HTR-8/SVneo (cell line): ENCODE measurements around the gene TMF1.

Source experiments
- DNase-seq: peaks from one replicate; pipeline ENCODE4 v3.0.0; 2011; ENCODE audit warnings: low spot score, mixed read lengths; ENCODE audit not compliant: insufficient read length
- FAIRE-seq: peaks from 2 replicates; lab custom pipeline; 2011; peaks lifted over from hg19 to GRCh38; lab: Jason Lieb, UNC

Gene TMF1, protein sequence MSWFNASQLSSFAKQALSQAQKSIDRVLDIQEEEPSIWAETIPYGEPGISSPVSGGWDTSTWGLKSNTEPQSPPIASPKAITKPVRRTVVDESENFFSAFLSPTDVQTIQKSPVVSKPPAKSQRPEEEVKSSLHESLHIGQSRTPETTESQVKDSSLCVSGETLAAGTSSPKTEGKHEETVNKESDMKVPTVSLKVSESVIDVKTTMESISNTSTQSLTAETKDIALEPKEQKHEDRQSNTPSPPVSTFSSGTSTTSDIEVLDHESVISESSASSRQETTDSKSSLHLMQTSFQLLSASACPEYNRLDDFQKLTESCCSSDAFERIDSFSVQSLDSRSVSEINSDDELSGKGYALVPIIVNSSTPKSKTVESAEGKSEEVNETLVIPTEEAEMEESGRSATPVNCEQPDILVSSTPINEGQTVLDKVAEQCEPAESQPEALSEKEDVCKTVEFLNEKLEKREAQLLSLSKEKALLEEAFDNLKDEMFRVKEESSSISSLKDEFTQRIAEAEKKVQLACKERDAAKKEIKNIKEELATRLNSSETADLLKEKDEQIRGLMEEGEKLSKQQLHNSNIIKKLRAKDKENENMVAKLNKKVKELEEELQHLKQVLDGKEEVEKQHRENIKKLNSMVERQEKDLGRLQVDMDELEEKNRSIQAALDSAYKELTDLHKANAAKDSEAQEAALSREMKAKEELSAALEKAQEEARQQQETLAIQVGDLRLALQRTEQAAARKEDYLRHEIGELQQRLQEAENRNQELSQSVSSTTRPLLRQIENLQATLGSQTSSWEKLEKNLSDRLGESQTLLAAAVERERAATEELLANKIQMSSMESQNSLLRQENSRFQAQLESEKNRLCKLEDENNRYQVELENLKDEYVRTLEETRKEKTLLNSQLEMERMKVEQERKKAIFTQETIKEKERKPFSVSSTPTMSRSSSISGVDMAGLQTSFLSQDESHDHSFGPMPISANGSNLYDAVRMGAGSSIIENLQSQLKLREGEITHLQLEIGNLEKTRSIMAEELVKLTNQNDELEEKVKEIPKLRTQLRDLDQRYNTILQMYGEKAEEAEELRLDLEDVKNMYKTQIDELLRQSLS

GRCh38 chr3:69051756-69052471 lies at the start of gene TMF1:
TMF1 (minus strand) TSS chr3:69052333; CDS start chr3:69052086, 247 bp downstream.
- DNase-seq (peak; percentile 97), FAIRE-seq (peak; percentile 100)

GRCh38 chr3:69099576-69099975 lies 47.4 kb upstream of the TMF1 start:
- FAIRE-seq, result no peak
- DNase-seq, result no peak

- DNase-seq (no peak), FAIRE-seq (no peak)
These were observed 45.4 kb upstream of the TMF1 start for GRCh38 chr3:69097407-69098086.

DNA sequence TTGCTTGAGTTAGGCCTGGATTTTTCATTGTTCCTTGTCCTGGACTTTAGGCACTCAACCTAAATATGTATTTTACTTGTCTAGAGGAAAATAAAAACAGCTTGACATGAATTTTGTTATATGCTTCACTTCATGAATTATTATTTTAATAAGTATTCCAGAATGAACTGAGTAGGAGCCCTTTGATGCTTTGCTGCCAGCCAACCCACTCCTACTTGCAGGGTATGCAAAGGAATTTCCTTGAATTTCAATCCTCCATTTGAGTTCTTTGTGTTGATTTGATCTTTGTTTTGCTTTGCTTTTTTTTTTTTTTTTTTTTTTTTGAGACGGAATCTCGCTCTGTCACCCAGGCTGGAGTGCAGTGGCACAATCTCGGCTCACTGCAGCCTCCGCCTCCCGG lies 44.2 kb upstream of the TMF1 start:
- FAIRE-seq, result no peak
- no peak for DNase-seq

DNA sequence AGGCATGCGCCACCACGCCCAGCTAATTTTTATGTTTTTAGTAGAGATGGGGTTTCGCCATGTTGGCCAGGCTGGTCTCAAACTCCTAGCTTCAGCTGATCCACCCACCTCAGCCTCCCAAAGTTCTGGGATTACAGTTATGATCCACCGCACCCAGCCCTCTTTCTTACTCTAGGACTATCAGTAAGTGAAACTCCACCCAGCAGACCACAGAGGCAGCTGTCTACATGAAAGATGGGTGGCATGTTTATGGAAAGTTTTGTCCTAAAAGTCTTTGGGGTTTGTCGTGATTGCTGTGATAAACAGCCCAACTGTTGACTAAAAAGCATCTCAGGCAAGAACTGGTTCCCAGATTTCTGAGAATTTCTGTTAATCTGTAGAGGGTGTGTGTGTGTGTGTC lies 43.5 kb upstream of the TMF1 start:
- DNase-seq (no peak), FAIRE-seq (no peak)

GRCh38 chr3:69094467-69095205 lies 42.5 kb upstream of the TMF1 start:
- no peak for DNase-seq

DNA sequence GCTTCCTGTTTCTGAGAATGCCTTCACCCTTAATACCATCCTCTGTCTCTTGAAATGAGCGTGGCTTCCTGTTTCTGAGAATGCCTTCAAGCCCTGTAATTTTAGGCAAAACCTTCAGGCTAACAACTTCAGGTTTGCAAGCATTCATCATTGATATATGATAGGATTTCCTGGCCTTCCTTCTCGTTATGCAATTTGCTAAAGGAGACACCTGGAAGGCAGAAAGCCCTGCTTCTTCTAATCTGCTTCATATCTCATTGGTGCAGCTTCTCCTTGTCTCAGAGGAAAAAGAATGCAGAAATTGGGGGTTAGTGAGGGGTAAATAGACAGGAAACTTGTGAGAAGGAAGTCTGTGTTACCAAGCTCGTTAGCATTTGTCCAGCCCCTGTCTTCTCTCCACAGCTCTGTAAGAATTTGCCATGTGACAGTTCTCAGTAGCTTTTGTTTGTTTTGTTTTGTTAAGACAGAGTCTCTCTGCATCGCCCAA lies 39.9 kb upstream of the TMF1 start:
- no peak for FAIRE-seq
- no peak for DNase-seq

More at GRCh38 chr3:69094467-69095205, 42.5 kb upstream of the TMF1 start:
- FAIRE-seq, result no peak

- FAIRE-seq, result no peak
These were observed 39.4 kb upstream of the TMF1 start for GRCh38 chr3:69091389-69092029.

DNA sequence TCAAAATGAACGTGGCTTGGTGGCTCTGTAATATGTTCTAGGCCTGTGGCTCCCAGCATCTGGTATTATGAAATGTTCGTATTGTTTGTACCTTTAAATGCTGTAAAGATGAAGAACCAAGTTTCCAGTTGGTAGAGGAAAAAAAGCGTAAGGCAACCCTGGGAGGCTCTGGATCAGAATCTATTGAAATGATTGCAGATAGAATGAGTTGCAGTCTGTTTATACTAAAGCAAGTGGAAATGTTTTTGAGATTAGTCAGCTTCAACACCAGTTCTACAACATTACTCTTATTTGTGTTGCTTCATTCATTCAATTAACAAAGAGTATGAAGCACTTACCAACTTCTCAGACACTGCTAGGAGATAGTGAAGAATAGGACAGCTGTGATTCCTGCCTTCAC lies 37.9 kb upstream of the TMF1 start:
- FAIRE-seq (no peak), DNase-seq (no peak)

More at GRCh38 chr3:69091389-69092029, 39.4 kb upstream of the TMF1 start:
- no peak for DNase-seq

- no peak for FAIRE-seq
These were observed 35.9 kb upstream of the TMF1 start for GRCh38 chr3:69088063-69088462.

DNA sequence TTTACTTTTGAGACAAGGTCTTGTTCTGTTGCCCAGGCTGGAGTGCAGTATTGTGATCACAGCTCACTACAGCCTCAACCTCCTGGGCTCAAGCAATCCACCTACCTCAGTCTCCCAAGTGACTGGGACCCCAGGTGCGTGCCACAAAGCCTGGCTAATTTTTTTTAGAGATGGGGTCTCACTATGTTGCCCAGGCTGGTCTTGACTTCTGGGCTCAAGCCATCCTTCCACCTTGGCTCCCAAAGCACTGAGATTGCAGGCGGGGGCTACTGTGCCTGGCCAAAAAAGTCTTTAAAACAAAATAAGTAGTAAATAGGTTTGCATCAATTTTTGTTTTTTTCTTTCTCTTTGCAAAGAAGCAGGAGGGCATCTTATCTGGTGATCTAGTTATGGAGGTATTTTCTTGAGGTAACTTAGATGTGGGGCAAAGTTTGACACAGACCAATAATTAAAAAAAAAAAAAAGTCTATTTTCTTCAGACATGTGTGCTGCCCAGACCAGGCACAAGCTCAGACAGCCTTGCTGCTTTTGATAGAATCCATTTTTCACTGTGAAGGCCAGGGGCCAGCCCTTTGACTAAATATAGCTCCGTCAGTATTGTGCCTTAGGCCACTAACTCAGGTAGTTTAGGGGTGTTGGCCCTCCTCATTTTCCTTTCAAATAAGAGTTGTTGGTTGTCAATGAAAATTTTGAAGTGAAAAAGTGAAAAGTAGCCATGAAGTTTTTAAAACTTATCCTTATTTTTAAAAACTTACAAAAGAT lies 35.1 kb upstream of the TMF1 start:
- FAIRE-seq (no peak), DNase-seq (no peak)

More at GRCh38 chr3:69088063-69088462, 35.9 kb upstream of the TMF1 start:
- no peak for DNase-seq

GRCh38 chr3:69085833-69086722 lies 33.9 kb upstream of the TMF1 start:
- no peak for FAIRE-seq
- peak; percentile 57 for DNase-seq

GRCh38 chr3:69085168-69085832 lies 33.2 kb upstream of the TMF1 start:
- FAIRE-seq (no peak), DNase-seq (no peak)

DNA sequence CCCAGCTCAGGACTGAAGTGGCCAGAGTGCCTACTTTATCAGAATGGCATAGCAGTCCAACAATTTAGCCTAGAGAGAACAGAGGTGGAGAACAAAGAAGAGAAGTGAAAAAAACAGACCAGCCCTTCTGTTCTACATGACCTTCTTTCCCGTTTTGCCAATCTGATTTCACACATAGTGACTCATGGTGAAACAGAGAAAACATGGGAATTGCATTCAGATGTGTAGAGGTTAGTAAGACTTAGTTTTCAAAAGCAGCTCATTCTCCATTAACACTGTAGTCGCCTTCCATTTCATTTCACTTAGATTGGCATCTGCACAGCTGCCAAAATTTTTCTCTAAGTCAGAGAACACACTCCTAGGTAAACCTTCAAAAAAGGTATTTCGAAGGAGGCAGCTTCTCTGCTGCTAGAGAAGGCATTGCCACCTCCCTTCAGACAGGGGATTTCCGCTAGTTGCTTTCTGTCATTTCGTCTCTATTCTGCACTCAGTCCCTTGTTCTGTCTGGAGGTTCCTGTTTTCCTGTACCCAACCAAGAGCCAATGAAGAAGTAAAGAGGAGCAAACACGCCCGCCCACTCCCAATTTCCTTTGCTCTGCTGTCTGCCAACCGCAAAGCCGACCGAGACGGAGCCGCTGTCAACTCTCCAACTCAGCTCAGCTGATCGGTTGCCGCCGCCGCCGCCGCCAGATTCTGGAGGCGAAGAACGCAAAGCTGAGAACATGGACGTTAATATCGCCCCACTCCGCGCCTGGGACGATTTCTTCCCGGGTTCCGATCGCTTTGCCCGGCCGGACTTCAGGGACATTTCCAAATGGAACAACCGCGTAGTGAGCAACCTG lies 32.4 kb upstream of the TMF1 start, which contains the start of gene ARL6IP5:
Gene ARL6IP5, plus strand, starts transcription at position 612 of the 842 bp plus-strand sequence. Its CDS starts 111 bp downstream, at position 723.
- FAIRE-seq, result no peak
- DNase-seq, result peak; percentile 61

DNA sequence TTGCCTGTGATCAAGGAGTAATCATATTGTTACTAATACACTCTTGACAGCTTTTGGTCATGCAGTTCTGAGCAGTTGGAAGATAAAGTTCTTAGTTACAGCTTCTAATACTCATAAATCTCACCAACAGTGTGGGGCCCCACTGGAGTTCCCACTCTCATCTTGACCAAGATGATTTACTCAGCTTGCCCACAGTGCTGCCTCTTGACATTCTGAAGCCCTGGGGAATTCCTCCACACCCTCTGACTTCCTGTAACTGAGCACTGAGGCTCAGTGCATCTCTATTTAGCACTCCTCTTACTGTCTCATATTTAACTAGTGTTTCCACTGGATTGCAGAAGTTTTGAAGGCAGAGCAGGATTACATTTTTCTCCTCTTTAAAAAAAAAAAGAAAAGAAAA lies 30.7 kb upstream of the TMF1 start:
- FAIRE-seq (no peak), DNase-seq (peak; percentile 65)
